ENCODE measurements around the gene UGT1A10. TPM values are rescaled to one million over a fixed set of nuclear protein-coding genes. Genes with fewer than 3 reads are reported as not detected.

UGT1A10 gene
- polyA plus RNA-seq, 1 donor = not detected

DNA sequence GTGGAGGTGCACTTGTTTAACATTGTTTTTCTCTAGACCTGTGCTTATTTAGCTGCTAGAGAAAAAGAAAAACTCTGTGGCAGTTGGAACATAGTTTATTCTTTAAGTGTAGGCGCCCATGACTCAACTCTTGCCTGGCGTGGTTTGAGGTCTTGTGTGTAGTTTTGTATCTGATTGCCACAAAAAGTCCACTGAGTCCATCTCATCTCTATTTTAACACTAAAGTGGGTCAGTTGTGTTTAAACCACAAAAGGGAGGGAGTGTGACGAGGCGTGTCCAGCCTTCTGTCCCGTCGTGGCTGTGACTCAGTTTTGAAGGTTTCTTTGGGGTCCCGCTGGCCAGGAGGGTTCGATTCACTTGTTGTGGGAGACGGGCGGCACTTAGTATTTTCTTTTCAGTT, 20.2 kb downstream of the UGT1A10 start:
- DNase-seq = no peak

DNA sequence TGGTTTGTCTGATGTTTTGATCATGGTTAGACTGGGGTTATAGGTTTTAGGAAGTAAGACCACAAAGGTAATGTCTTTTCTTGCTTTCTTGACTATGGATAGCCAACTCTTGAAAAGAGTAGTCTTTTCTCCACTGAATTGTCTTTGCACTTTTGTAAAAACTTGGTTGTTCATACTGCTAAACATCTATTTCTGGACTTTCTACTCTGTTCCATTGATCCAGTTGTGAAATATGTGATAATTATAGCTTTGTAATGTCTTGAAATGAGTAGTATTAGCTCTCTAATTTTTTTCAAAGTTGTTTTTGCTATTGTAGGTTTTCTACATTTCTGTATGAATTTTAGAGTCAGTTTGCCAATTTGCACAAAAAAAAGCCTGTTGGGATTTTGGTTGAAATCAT, 22.4 kb downstream of the UGT1A10 start:
- no peak for DNase-seq

DNA sequence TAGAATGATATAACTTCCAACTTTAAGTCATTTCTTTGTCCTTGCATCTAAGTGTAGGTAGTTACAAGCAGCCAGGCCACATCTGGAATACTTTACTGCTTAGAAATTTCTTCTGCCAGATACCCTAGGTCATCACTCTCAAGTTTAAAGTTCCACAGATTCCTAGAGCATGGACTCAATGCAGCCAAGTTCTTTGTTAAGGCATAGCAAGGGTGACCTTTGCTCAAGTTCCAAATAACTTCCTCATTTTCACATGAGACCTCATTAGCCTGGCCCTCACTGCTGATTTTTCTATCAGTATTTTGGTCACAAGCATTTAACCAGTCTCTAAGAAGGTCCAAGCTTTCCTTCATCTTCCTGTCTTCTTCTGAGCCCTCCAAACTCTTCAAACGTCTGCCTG, 27.7 kb downstream of the UGT1A10 start:
- DNase-seq = no peak

DNA sequence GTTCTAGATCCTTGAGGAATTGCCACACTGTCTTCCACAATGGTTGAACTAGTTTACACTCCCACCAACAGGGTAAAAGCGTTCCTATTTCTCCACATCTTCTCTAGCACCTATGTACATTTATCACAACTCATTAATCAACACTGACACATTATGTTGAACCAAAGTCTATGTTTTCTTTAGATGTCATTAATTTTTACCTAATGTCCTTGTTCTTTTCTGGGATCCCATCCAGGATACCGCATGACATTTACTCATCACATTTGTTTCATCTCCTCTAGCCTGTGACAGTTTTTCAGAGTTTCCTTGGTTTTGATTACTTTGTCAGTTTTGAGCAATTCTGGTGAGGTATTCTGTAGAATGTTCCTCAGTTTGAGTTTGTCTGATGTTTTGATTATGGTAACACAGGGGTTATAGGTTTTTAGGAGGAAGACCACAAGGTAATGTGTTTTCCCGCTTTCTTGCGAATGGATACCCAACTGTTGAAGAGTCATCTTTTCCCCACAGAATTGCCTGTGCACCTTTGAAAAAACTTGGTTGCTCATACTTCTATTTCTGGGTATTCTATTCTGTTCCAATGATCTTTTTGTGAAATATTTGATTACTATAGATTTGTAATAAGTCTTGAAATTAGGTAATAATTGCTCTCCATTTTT, 32.5 kb downstream of the UGT1A10 start:
- DNase-seq = no peak

DNA sequence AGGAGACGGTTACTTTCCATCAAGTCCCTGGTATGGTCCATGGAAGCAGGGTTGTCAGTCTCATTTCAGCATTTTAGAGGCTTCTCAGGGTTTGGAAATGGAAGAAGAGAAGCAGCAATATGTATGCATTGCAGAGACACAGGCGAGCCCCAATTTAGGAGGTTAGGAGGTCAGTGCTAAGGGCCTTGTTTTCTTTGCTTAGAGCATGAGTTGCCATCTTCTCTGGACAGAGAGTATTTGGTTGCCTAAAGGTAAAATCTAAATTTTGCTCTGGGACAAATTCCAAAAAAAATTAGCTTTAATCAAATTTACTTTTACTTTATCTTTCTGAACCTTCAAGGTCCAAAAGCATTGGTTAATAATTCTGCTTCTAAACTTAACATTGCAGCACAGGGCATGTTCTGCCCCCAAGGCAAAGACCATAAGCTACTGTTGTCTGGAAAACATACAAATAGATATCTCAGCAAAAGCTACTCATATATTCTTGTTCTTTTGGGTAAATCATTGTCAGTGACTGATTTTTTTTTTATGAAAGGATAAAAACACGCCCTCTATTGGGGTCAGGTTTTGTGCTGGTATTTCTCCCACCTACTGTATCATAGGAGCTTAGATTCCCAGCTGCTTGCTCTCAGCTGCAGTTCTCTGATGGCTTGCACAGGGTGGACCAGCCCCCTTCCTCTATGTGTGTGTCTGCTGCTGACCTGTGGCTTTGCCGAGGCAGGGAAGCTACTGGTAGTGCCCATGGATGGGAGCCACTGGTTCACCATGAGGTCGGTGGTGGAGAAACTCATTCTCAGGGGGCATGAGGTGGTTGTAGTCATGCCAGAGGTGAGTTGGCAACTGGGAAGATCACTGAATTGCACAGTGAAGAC, 35.3 kb downstream of the UGT1A10 start, which contains the start of gene UGT1A9:
Gene UGT1A9 (plus strand): TSS at position 609 of the 872 bp plus-strand sequence. CDS start 37 bp downstream, at position 646.
- DNase-seq = no peak

DNA sequence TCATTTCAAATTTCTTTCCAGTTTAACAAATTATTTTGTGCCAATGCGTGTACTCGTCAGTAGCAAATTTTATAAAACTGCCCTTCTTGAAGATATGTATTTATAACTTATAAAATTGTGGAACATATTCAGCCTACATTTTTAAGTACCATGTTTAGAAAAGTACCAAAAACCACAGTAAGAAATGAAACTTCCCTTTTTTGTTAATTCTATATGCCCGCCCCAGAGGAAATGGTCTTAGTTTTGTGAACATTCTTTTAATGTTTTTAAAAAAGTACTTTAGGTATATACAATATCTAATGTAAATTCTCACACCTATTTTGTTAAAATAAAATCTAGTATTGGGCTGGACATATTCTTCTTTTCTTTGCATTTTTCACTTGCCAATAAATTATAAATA, 36.6 kb downstream of the UGT1A10 start:
- DNase-seq = no peak

DNA sequence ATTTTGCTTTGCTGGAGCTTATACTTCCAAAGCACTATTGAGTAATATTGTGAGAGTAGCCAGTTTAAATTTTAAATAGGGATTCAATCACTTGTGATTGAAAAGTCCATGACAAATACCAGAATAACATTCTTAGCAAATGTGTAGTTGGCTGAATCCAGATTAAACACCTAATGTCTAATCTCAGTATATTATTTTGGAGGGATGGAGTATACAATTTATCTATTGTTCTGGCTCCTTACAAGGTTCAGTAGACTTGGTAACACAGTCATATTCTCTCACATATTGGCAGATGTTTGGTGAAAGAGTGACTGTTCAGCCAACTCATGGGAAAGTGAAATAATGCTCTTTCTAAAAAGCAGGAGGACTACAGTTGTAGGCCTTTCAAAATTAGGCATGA, 37.6 kb downstream of the UGT1A10 start:
- no peak for DNase-seq

DNA sequence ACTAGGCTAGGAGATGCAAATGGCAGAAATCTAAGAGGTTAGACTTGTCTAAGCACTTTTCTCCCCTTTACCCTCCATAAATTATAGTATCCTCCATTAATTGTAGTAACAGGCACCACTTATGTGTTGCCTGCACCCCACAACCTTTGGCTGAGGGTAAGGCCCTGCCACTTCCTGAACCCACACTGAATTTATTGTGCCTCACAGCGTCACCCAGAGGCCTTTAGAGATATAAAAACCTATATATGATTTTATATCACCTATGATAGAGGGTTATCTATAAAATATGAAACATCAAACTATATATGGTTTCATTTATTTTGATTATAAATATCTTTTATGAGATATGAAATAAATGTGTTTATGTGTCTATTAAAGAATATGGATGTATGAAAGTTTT, 38.1 kb downstream of the UGT1A10 start:
- DNase-seq = no peak

DNA sequence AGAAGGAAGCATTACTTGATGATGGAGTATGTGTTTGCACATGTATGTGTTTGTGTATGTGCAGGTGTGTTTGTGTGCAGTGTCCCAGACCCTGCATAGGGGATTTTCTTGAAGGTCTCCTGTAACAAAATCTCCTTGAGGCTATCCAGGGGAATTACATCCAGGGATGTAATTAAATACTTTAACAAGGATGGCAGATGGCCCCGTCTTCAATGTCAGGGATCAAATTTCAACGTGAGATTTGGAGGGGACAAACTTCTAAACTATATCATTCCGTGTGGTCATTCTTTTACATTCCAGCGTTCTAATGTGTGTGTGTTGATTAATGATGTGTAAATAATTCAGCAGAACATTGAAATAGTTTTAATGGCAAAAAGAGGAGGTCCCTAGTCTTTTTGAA, 38.7 kb downstream of the UGT1A10 start:
- no peak for DNase-seq

DNA sequence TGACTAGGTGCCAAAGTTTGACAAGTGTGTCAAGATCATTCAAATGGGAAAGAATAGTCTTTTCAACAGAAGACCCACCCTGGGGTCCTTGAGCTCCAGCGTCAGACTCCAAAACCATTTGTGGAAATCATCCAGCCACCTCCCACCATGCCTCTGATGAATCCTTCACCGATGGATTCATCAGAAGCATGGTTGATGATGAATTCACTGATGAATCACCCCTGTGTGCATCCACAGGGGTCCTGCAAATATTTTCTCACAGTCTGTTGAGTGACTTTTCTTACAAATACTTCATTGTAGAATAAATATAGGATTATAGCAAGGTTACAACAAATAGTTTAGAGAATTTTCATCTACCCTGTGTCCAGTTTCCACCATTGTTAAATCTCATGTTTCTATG, 39.8 kb downstream of the UGT1A10 start:
- DNase-seq = no peak

DNA sequence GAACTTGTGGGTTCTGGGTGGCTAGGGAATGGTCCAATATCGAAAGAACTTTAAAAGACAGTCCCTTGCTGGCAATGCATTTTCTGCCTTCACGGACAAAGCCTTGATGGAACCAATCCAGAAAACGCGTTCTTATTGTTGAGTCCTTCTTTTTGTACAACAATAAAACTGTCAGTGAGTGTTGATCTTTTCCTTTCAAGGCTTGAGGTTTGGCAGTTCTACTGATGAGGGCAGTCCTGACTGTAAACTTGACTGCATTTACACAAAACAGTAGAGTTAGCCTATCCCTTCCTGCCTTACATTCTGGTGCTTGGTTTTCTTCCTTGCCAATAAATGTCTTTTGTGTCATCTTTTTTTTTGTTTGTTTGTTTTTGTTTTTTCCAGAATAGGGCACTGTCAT, 42.9 kb downstream of the UGT1A10 start:
- DNase-seq = no peak

DNA sequence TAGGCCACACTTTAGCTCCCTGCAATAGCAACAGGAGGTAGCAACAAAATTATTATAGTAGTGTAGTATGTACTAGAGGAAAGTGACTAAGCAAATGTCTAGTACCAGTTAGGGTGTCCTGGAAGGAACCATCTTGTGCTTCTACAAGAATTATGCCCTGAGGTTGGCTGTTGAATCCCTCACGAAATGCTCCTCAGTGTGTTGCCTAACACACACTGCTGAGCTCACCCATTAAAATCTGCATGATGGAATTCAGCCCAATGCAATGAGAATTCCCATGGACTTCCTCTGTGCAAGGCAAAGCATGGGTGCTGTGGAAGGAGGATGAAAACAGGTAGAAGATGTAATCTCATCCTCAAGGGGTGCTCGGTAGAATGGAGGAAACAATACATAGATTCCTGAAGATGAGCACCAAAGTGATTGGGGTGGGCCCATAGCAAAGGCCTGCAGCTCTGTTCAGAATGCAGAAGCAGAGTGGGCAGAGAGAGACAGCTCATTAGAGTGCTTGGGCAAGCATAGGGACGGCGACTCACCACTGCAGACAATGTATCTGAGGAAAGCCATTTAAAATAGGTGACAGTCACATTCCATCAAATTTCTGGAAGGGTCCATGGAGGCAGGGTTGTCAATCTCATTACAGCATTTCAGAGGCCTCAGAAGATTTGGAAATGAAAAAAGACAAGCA, 44.3 kb downstream of the UGT1A10 start:
- no peak for DNase-seq

DNA sequence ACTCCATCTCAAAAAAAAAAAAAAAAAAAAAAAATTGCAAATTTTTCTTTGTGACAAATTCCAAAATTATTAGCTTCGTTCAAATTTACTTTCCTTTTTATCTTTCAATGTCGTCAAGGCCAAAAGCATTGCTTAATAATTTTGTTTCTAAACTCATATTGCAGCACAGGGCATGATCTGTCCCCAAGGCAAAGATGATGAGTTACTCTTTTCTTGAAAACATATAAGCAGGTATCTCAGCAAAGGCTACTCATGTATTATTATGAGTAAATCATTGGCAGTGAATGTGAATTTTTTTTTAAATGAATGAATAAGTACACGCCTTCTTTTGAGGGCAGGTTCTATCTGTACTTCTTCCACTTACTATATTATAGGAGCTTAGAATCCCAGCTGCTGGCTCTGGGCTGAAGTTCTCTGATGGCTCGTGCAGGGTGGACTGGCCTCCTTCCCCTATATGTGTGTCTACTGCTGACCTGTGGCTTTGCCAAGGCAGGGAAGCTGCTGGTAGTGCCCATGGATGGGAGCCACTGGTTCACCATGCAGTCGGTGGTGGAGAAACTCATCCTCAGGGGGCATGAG, 45.4 kb downstream of the UGT1A10 start, which contains the start of gene UGT1A7:
Gene UGT1A7 (plus strand): TSS at position 381 of the 579 bp plus-strand sequence. CDS start 37 bp downstream, at position 418.
- no peak for DNase-seq

DNA sequence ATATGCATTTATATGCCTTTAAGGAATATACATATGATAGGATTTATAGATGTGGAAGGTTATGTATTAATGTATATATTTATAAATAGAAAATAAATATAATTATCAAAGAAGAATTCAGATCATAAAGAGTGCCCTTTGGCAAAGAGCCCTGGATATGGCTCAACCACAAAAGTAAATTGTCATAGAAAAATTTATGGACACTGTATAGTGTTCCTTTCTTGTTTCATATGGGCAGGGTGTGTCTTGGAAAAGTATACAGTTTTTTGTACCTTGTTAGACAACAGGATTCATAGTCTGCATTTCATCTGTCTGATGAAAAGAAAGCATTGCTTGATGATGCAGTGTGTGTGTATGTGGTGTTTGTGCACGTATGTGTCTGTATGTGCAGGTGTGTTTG, 48.4 kb downstream of the UGT1A10 start:
- no peak for DNase-seq

DNA sequence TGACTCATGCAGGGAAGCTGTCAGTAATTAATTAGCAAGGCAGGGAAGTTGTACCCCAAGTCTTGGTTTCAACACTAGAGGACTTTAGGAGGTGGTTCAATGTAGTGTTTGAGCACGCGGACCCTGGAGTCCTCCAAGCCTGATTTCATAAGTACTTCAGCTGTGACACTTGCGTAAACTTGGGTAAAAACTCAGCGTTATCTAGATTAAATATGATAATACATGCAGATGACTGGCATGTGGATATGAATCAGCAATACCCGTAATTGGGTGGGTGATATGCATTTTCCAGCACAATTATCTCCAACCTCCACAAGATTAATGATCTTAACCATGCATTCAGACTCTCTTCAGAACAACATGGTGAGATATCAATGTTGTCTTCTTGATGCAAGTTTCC, 50.7 kb downstream of the UGT1A10 start:
- DNase-seq = no peak

DNA sequence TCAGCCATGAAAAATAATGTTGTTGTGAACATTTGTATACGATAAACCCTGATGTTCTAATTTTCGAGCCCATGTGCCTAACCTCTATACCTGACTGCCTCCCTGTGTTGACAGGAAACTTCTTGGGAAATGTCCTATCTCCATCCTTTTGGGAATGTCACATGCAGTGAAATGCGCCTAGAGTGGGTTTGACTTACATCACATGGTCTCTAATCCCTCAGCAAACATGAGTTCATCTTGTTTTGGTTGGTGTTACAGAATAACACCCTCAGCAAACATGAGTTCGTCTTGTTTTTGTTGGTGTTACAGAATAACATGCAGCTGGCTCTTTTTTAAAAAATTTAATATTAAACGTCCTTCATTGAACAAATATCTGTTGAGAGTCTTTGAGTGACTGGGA, 52.1 kb downstream of the UGT1A10 start:
- DNase-seq = no peak

DNA sequence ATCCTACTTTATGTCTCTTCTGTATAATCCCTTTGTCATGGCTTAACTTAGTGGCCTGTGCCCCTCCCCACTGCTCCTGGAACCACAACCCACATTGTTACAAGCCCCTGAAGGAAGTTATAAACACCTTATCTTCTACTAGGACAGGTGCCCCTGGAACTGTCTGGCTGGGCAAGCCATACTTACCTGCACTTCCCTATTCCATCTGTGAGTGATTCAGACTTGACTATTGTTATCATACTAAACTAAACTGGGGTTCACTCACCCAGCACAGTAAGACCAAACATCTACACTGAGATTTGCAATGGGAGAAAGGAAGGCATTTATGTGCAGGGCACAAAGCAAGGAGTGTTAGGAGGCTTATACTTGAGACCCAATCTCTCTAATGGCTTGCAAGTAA, 52.8 kb downstream of the UGT1A10 start:
- DNase-seq = no peak

DNA sequence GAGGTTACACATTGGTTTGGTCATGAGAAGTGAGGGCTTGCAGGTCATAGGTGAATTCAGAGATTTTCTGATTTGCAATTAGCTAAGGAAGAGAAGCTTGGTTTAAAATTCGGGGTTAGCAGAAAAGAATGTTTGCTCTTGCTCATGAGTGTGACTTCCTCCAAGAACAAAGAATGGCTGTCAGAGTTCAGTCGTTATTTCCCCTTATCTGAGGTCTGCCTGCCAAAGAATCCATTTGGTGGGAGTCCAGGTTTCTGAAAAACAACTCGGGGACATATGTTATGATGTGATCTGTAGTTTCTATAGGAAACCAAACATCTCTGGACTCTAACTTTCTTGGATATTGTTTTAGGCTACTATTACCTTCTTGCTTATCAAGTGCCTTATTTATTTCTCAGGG, 53.3 kb downstream of the UGT1A10 start:
- DNase-seq = no peak

DNA sequence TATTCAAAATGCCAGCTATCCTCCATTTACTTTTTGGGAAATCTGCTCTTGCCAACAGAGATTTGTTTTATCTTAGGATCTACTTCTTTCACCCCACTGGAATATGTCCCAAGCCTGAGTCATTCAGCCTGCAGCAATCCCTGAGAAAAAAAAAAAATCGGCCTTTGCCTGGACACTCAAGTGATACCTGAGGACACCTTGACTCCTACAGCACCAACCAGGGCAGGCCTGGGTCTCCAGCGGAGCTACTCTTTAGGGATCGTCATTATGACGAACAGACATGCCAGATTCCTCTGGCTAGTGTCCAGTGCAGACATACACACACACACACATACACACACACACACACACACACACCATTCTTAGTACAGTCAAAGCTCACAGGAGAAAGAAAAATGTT, 54.2 kb downstream of the UGT1A10 start:
- DNase-seq = no peak

DNA sequence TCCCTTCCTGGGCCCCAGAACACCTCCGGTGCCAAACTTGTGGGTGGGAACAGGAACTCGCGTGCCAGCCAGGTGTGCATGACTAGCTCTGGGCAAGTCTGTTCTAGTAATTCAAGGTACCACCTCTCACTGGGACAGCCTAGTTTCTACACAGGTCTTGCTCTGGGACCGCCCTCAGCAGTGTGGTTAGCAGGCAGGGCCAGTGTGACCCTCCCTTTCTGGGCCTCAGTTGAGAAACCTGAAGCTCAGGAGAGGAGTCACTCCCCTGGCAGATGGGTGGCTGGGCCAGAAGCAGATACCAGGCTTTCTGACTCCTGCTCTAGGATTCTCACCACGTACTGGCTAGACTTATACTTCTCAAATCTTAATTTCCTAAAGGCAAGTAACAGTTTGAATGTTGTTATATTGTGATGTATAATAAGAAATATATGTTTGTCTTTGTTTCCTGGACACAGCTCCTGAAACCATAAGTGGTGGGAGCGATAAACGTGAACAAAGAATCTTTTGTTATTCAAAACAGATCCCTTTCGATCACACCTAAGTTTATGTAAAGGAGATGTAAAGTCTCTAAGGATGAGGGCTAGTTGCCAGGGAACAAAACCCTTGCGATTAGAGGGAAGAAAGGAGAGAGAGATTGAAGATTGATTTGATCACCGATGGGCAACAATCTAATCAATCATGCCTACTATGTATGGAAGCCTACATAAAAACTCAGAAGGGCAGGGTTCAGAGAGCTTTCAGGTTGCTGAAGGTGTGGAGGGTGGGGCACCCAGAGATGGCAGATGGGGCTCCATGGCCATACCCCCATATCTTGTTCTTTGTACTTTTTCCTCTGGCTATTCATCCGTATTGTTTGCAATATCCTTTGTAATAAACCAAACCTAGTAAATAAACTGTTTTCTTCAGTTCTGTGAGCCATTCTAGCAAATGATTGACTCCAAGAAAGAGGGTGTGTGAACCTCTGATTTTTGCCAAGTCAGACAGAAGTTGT, 55.5 kb downstream of the UGT1A10 start:
- no peak for DNase-seq

DNA sequence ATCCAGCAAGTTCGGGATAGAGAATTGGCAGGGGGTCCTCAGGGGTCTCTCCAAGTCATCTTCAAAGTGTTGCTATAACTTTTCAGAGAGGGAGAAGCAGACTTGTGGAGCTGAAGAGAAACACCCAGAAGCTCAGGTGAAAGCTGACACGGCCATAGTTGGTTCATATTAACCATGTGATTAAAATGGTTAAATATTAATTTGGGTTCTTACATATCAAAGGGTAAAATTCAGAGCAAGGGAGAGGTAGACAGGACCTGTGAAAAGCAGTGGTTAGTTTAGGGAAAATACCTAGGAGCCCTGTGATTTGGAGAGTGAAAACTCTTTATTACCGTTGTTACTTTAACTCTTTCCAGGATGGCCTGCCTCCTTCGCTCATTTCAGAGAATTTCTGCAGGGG, 56.4 kb downstream of the UGT1A10 start, which contains the start of gene UGT1A6:
Gene UGT1A6 (plus strand): TSS at position 243 of the 400 bp plus-strand sequence. CDS start 115 bp downstream, at position 358.
- no peak for DNase-seq

DNA sequence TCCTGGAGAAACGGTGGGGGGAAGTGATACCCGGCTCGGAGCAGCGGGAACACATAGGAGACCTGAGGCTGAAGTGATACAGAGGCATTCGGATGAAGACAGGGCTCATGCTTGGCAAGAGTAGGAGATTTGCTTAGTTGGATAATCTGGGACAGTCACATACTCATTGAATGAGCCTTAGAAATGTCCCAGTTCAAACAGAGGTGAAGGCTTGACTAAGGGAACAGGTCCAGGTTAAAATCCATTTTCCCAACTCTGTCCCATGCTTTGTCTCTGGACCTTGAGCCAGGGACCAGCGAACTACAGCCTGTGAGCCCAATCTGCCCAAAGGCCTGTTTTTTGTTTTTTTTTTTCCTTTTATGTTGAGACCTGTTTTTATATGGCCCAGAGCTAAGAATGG, 57.7 kb downstream of the UGT1A10 start:
- no peak for DNase-seq

All from hindlimb muscle (tissue), 1 donor.